Astrocyte (in vitro differentiated cells and primary cell): Measurements from ENCODE around the gene SIGLEC11. TPM values are rescaled to one million over a fixed set of nuclear protein-coding genes. Genes with fewer than 3 reads are reported as not detected.

Experiments used
- DNase-seq: peaks from one replicate; pipeline ENCODE4 v3.0.0-alpha.2; 2010; ENCODE audit warnings: low read depth
- FAIRE-seq: peaks from 2 replicates; lab custom pipeline; 2011; peaks lifted over from hg19 to GRCh38; lab: Jason Lieb, UNC
- H2AFZ ChIP-seq: 2 replicates; pipeline ENCODE4 v1.6.0; 2012; ENCODE audit warnings: low read depth, low read length, inconsistent platforms
- H3K27ac ChIP-seq: 2 replicates; pipeline ENCODE4 v1.5.1; 2011; ENCODE audit warnings: low read depth, low read length, inconsistent platforms
- H3K27me3 ChIP-seq: 2 replicates; pipeline ENCODE4 v1.6.0; 2011; ENCODE audit warnings: low read length, inconsistent platforms; ENCODE audit not compliant: insufficient read depth
- H3K36me3 ChIP-seq: 2 replicates; pipeline ENCODE4 v1.5.1; 2011; ENCODE audit warnings: low read length, inconsistent platforms; ENCODE audit not compliant: insufficient read depth
- H3K4me1 ChIP-seq: 2 replicates; pipeline ENCODE4 v1.5.1; 2011; ENCODE audit warnings: low read length, inconsistent platforms; ENCODE audit not compliant: insufficient read depth
- H3K4me2 ChIP-seq: 2 replicates; pipeline ENCODE4 v1.6.0; 2012; ENCODE audit warnings: low read length, inconsistent platforms
- H3K4me3 ChIP-seq: 2 replicates; pipeline ENCODE4 v1.5.1; 2011; ENCODE audit warnings: low read depth, mild to moderate bottlenecking, low read length, inconsistent platforms; ENCODE audit not compliant: insufficient read depth
- H3K79me2 ChIP-seq: 2 replicates; pipeline ENCODE4 v1.6.0; 2012; ENCODE audit warnings: mild to moderate bottlenecking, low read length, inconsistent platforms; ENCODE audit not compliant: insufficient read depth
- H3K9ac ChIP-seq: 2 replicates; pipeline ENCODE4 v1.6.0; 2012; ENCODE audit warnings: mild to moderate bottlenecking, low read length, inconsistent platforms
- H3K9me3 ChIP-seq: 2 replicates; pipeline ENCODE4 v1.5.1; 2012; ENCODE audit warnings: low read depth, mild to moderate bottlenecking, low read length, inconsistent platforms; ENCODE audit not compliant: insufficient read depth
- H4K20me1 ChIP-seq: 2 replicates; pipeline ENCODE4 v1.6.0; 2012; ENCODE audit warnings: low read length, inconsistent platforms; ENCODE audit not compliant: insufficient read depth
- H3K27ac Mint-ChIP-seq: one replicate; pipeline ENCODE4 v1.8.0; 2021; ENCODE audit warnings: mild to moderate bottlenecking, mixed read lengths; ENCODE audit not compliant: unreplicated experiment
- H3K27me3 Mint-ChIP-seq: one replicate; pipeline ENCODE4 v1.8.0; 2021; ENCODE audit warnings: low read depth, mixed read lengths; ENCODE audit not compliant: unreplicated experiment
- H3K36me3 Mint-ChIP-seq: one replicate; pipeline ENCODE4 v1.8.0; 2021; ENCODE audit warnings: low read depth, mixed read lengths; ENCODE audit not compliant: unreplicated experiment
- H3K4me1 Mint-ChIP-seq: one replicate; pipeline ENCODE4 v1.8.0; 2021; ENCODE audit warnings: low read depth, mixed read lengths; ENCODE audit not compliant: unreplicated experiment
- H3K4me3 Mint-ChIP-seq: one replicate; pipeline ENCODE4 v1.8.0; 2021; ENCODE audit warnings: mild to moderate bottlenecking, moderate library complexity, mixed read lengths; ENCODE audit not compliant: unreplicated experiment
- H3K9me3 Mint-ChIP-seq: one replicate; pipeline ENCODE4 v1.8.0; 2021; ENCODE audit warnings: mild to moderate bottlenecking, mixed read lengths; ENCODE audit not compliant: unreplicated experiment
- EZH2 ChIP-seq: IDR thresholded peaks from 2 replicates; pipeline ENCODE4 v1.6.1; 2012; ENCODE audit warnings: mild to moderate bottlenecking, low read length, inconsistent platforms; ENCODE audit not compliant: insufficient read depth
- total RNA-seq: library from RNA; stranded (reverse); gene quantifications from 2 replicates; pipeline ENCODE4 v1.2.1, GENCODE V29; 2021
- TF ChIP-seq, protein P1 (sequence below): IDR thresholded peaks from 2 replicates; pipeline ENCODE4 v1.5.1; 2011; ENCODE audit warnings: low read depth, mild to moderate bottlenecking, inconsistent platforms, low read length, moderate library complexity; ENCODE audit not compliant: insufficient read depth

The SIGLEC11 gene
- total RNA-seq, 1 donor from 2014 or later: not detected

DNA sequence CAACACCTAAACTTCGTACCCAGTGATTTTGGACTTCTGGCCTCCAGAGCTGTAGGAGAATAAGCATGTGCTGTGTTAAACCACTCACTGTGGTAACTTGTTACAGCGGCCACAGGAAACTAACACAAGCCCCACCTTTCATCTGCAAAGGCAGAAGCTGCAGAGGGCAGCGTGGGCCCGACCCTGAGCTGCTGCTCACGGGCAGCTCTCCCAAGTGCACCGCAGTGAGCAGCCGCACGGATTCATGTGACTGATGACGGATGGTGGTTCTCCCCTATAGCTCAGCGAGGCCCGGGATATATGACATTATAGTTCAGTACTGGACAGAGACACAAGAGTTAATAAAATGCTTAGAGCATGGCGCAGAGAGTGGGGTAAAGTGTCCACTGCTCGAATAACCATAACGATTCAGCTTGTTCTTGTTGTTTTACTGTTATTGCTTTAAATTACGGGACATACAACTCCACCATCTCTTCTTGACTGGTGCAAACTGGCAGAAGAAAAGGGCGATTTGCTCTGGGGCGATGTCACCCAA is 42.3 kb upstream of the SIGLEC11 start:
- no peak for TF ChIP-seq EZH2
- TF ChIP-seq, protein P1, sequence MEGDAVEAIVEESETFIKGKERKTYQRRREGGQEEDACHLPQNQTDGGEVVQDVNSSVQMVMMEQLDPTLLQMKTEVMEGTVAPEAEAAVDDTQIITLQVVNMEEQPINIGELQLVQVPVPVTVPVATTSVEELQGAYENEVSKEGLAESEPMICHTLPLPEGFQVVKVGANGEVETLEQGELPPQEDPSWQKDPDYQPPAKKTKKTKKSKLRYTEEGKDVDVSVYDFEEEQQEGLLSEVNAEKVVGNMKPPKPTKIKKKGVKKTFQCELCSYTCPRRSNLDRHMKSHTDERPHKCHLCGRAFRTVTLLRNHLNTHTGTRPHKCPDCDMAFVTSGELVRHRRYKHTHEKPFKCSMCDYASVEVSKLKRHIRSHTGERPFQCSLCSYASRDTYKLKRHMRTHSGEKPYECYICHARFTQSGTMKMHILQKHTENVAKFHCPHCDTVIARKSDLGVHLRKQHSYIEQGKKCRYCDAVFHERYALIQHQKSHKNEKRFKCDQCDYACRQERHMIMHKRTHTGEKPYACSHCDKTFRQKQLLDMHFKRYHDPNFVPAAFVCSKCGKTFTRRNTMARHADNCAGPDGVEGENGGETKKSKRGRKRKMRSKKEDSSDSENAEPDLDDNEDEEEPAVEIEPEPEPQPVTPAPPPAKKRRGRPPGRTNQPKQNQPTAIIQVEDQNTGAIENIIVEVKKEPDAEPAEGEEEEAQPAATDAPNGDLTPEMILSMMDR: no peak
- Histone ChIP-seq H3K36me3 (peaks cover 14% of the 10 kb centered on the region), H3K4me1 (peaks cover 13% of the 10 kb centered on the region), H3K4me3 (no peak overlapping the region), H3K27me3 (no peaks in the 10 kb centered on the region), H3K79me2 (no peaks in the 10 kb centered on the region), H3K9ac (no peak overlapping the region), H3K4me2 (no peak overlapping the region), H2AFZ (no peak overlapping the region), H3K27ac (no peak overlapping the region), H4K20me1 (peaks cover 65% of the 10 kb centered on the region), H3K9me3 (no peaks in the 10 kb centered on the region)
- Mint-ChIP-seq H3K36me3 (peaks cover 39% of the 10 kb centered on the region), H3K27me3 (no peaks in the 10 kb centered on the region), H3K4me1 (peaks cover 9% of the 10 kb centered on the region), H3K27ac (no peak overlapping the region), H3K9me3 (peaks cover 3% of the 10 kb centered on the region), H3K4me3 (no peak overlapping the region)
- no peak for DNase-seq
- no peak for FAIRE-seq

DNA sequence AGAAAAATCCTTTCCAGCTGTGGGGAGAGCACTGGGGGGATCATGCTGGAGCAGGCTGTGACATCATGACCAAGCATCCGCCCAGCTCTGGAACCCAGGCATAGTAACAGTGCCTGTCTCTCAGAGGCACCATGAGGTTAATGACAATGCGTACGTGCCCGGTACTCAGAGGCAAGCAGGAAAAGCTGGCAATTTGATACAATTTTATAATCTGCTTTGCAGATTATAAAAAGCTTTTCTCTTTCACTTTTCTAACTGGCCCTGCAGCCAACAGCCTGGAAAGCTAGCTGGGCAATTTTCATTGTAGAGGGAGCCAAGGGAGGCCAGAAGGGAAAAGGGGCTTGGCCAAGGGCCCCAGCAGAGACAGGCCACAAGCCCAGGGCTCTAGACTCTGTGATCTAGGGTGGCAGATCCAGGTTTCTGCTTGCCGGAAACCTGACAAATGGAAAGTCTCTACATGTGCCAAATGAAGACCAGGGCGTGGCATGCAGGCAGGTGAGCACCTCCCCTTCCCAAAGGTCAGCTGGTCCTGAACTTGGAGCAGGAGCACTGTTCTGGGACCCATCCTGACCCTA is 41.5 kb upstream of the SIGLEC11 start:
- Mint-ChIP-seq H3K27ac (no peak overlapping the region), H3K36me3 (peaks cover 38% of the 10 kb centered on the region), H3K27me3 (no peaks in the 10 kb centered on the region), H3K4me1 (peaks cover 9% of the 10 kb centered on the region), H3K9me3 (no peaks in the 10 kb centered on the region), H3K4me3 (no peak overlapping the region)
- Histone ChIP-seq H3K27ac (no peak overlapping the region), H3K36me3 (peaks cover 14% of the 10 kb centered on the region), H3K4me2 (no peak overlapping the region), H3K9me3 (no peaks in the 10 kb centered on the region), H3K79me2 (no peaks in the 10 kb centered on the region), H4K20me1 (peaks cover 62% of the 10 kb centered on the region), H2AFZ (no peak overlapping the region), H3K27me3 (no peaks in the 10 kb centered on the region), H3K9ac (no peak overlapping the region), H3K4me3 (no peak overlapping the region), H3K4me1 (peaks cover 13% of the 10 kb centered on the region)
- no peak for FAIRE-seq
- TF ChIP-seq, protein P1: no peak
- TF ChIP-seq EZH2: no peak
- no peak for DNase-seq

DNA sequence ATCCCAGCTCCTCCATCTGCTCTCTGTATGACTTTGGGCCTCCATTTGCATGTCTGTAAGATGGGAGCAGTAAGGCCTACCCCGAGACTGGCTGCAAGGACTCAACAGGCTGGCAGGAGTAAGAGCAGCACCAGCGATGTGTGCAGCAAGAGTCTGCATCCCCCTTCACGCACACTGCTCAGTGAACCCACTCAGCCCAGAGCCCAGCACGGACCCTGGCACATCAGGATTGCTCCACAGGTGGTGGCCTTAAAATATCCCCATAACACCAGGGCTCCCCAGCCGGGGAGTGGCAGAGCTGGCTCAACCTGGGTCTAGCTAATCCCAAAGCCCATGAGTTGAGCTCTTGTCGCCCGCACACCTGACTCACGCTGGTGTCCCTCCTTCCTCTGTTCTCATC is 40.8 kb upstream of the SIGLEC11 start:
- no peak for FAIRE-seq
- H3K27me3 Mint-ChIP-seq: no peaks in the 10 kb centered on the region
- peaks cover 12% of the 10 kb centered on the region for H3K36me3 ChIP-seq

More for the DNA sequence above, 40.8 kb upstream of the SIGLEC11 start:
- no peaks in the 10 kb centered on the region for H3K79me2 ChIP-seq
- Mint-ChIP-seq H3K9me3 (no peaks in the 10 kb centered on the region), H3K4me3 (no peak overlapping the region), H3K27ac (no peak overlapping the region), H3K4me1 (peaks cover 9% of the 10 kb centered on the region), H3K36me3 (peaks cover 37% of the 10 kb centered on the region)
- H3K4me3 ChIP-seq: no peak overlapping the region
- H2AFZ ChIP-seq: no peak overlapping the region
- no peak overlapping the region for H3K4me2 ChIP-seq
- no peak for DNase-seq
- no peaks in the 10 kb centered on the region for H3K9me3 ChIP-seq
- H4K20me1 ChIP-seq: peaks cover 60% of the 10 kb centered on the region
- no peaks in the 10 kb centered on the region for H3K27me3 ChIP-seq
- H3K4me1 ChIP-seq: peaks cover 13% of the 10 kb centered on the region
- H3K27ac ChIP-seq: no peak overlapping the region
- no peak overlapping the region for H3K9ac ChIP-seq
- TF ChIP-seq, protein P1: no peak
- no peak for TF ChIP-seq EZH2
